NCI-H526 treated with DMSO at 0.1 percent for 48 hours (cell line): ENCODE measurements around the gene IL12RB2.

Experiments
- DNase-seq: peaks from one replicate; lab custom pipeline; 2025; lab: John Stamatoyannopoulos, UW

Gene IL12RB2, protein sequence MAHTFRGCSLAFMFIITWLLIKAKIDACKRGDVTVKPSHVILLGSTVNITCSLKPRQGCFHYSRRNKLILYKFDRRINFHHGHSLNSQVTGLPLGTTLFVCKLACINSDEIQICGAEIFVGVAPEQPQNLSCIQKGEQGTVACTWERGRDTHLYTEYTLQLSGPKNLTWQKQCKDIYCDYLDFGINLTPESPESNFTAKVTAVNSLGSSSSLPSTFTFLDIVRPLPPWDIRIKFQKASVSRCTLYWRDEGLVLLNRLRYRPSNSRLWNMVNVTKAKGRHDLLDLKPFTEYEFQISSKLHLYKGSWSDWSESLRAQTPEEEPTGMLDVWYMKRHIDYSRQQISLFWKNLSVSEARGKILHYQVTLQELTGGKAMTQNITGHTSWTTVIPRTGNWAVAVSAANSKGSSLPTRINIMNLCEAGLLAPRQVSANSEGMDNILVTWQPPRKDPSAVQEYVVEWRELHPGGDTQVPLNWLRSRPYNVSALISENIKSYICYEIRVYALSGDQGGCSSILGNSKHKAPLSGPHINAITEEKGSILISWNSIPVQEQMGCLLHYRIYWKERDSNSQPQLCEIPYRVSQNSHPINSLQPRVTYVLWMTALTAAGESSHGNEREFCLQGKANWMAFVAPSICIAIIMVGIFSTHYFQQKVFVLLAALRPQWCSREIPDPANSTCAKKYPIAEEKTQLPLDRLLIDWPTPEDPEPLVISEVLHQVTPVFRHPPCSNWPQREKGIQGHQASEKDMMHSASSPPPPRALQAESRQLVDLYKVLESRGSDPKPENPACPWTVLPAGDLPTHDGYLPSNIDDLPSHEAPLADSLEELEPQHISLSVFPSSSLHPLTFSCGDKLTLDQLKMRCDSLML

DNA sequence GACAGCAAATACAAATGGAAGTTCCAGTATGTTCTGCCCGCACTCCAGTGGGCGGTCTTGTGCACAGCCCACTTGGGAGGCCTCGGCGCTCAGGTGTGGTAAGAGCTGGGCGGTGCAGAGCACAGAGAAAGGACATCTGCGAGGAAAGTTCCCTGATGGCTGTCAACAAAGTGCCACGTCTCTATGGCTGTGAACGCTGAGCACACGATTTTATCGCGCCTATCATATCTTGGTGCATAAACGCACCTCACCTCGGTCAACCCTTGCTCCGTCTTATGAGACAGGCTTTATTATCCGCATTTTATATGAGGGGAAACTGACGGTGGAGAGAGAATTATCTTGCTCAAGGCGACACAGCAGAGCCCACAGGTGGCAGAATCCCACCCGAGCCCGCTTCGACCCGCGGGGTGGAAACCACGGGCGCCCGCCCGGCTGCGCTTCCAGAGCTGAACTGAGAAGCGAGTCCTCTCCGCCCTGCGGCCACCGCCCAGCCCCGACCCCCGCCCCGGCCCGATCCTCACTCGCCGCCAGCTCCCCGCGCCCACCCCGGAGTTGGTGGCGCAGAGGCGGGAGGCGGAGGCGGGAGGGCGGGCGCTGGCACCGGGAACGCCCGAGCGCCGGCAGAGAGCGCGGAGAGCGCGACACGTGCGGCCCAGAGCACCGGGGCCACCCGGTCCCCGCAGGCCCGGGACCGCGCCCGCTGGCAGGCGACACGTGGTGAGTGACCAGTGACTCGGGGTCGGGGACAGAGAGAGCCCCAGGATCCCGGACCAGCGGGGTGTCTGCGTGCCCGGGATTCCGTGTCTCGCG is at the start of gene IL12RB2:
Gene IL12RB2, plus strand, starts transcription at position 623 of the 810 bp plus-strand sequence. CDS start 12,496 bp downstream, outside the sequence.
- DNase-seq, result peak; percentile 58

DNA sequence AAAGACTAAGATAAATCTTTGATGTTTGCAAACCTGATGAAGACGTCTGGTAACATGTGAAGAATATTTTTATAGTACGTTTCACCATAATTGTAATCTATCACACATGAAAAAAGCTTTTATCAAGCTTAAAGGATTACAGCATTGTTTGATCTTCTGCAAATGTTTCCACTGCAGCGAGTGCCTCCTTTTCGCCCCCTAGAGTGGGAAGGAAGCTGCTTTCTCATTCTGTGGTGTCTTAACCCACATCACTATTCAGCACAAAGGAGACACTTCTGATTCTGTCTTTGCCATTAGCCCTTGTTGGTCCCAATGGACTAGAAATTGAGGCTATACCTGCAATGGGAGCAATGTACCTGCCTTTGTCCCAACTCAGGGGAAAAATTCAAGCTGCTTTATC is 46.0 kb upstream of the IL12RB2 start:
- no peak for DNase-seq

DNA sequence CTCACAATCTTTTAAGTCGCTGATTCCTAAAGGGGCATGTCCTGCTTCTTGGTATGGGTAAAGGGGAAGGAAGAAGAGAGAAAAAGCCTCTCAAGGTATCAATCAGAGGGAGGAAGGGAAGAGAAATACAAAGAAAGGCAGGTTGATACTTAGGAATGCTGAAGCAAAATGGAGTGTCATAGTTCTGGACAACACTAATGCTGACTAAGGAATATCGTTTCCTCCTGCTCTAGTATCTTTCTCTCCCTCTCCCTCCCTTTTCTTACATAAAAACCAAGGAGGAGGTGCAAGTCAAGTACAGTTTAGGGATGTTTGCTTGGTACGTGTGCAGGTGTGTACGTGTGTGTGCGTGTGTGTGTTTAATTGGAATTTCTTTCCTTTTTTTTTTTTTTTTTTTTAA is 44.9 kb upstream of the IL12RB2 start:
- DNase-seq, result no peak

DNA sequence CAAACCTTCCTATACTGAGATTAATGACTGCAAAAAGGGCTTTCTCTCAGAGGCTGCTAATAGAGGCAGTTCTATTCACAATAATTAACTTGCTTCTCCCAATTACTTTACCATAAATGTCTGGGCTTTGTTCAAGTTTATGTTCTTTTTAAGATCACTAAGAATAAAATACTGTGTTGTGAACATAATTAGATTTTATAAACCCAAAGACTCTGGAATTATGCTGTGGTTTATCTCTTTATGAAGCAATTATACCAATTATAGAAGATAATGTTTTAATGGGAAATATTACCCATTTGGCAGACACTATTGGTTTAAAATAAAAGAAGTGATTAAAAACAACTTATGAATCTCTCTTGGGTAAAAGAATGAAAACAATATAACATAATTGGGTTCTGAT is 43.5 kb upstream of the IL12RB2 start:
- no peak for DNase-seq

DNA sequence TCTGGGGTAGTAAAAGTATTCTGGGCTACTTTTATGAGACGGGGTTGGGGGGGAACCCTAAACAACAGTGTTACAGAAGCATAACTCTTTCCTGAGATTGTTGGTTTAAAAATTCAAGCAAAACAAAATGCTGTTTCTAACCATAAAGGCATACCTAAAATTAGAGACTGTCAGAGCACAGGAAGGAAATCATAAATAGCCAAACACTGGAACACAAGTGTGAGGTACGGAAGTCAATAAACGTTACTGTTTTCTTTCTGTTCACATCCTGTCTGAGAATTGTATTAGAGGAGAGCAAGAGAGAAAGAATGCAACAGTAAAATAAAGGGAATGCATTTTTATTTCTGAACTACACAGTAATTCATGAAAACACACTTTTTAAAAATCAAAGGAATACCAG is 42.8 kb upstream of the IL12RB2 start:
- DNase-seq, result no peak

DNA sequence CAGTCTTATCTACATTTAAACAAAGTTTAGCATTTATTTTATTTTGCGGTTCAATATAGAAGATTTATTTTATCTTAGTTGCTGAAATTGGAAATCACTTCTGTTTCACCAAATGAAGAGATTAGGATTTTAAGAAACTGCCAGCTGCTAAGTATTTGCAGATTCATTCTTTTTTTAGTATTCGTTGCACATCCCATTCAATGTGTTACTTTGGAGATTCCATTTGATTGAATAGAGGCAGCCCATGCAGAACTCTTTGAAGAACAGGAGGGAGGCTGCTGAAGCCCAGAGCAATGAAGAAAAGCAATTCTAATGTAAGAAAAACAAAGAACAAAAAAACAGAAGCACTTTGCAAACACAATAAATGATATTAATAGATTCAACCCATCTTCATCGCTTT is 38.6 kb upstream of the IL12RB2 start:
- no peak for DNase-seq

DNA sequence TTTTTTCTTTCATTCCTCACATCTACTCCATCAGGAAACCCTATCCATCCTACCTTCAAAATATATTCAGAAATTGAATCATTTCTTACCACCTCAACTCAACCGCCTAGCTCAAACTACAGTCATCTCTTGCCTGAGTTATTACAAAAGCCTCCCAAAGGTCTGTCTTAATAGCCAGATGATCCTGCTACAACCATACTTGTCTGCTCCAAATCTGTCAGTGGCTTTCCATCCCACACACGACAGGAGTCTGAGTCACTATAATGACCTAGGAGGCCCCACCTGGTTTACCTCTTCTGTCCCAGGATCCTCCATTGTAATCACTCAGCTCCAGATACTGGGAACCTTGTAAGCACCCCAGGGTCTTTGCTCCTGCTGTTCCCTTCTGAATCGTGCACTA is 37.1 kb upstream of the IL12RB2 start:
- no peak for DNase-seq

DNA sequence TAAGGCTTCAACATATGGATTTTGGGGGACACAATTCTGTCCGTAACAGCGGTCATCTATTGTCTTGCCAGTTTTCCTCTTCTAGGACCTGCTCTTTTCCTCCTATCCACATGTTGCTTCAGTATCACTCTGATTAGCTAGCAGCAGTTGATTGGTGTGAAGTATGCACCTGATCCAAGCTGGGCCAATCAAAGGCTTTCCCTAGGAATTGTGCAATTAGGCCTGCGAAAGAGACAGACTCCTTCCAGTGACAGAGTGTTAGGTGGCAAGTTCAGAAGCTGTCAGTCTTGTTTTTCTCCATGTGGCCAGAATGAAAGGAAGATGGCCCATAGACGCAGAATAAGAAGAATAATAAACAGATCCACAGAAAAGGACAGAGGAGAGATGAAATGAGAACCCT is 34.1 kb upstream of the IL12RB2 start:
- DNase-seq, result no peak

DNA sequence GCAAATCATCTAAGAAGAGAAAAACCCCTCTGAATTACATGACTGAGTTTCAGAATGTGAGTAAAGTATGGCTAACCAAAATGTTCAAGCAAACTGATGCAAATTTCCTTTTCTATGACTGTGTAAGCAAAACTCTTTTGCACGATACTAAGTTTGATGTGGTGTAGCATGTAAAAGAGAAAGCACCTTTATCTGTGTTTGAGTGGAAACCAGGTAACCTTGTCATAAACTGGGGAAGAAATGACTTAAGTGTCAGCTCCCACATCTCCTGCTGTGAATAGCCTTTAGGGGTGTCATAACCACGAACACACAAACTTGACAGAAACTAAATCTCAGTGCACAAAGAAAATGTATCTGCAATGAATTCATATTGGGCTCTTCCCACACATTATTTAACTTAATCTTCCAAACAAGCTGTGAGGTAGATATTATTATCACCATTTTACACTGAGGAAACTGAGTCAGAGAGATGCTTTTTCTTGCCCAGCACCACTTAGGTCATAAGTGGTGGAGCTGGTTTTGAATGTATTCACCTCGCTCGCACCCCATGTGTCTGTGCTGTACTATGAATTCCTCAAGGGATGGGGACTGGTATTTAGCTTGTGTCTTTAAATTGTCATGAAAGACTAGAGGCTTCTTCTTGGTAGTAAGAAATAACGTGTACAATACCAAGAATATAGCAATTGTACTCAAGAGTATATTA is 32.9 kb upstream of the IL12RB2 start:
- DNase-seq, result peak; percentile 32

DNA sequence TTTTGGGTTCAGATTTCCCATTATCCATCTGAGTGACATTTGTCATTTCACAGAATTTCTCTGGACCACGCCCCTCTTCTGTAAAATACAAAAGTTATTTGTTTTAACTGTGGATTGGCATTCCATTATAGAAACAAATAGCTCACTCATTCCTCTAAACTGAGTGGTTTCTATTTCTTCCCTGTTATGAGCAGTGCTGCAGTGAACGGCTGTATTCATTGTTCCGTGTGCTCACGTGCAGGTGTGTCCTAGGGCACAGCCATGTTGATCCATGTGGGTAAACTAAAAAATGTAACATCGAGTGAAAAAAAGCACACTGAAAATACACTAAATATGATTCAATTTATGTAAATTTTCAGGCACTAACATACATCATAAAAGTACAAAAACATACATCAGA is 27.0 kb upstream of the IL12RB2 start:
- no peak for DNase-seq

DNA sequence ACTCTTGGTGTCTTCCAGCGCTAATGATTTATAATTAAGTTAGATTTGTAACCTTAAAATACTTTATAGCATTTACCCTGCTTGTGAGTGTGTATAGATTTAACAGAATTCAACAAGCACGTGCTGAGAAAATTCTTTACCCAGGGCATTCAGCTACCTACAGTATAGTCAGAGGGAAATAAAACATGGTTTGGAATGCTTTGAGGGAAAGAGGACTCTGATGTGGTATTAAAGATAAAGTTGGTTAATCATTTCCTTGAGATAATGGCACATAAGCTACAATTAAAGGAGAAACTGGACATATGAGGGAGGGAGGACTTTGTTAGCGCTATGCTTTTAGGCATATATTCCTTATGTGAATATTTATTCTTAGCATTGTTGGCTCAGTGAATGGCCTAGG is 26.4 kb upstream of the IL12RB2 start:
- DNase-seq, result no peak

DNA sequence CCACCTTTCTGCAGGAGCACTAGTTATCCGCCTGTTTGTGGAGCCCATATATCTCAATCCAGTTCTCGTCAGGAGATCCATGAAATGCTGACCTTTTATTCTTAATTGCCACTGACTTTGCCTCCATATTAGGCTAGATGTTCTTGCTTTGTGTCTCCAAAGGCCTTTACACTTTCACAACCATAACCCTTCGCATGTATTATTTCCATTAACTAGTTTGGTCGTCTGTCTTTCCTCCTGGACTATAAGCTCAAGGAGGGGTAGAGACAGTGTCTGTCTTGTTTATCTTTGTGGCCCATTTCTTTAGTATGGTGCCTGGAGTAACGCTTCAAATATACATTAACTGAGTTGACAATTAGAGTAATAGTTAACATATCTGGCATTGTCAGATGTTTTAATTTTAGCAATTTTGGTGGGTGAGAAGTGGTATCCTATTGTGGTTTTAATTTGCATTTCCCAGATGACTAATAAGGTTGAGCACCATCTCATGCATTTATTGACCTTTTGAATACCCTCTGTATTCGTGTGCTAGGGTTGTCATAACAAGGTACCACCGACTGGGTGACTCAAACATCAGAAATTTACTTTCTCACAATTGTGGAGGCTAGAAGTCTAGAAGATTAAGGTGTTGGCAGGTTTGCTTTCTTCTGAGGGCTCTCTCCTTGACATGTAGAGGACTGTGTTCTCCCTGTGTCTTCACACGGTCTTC is 21.7 kb upstream of the IL12RB2 start:
- no peak for DNase-seq

DNA sequence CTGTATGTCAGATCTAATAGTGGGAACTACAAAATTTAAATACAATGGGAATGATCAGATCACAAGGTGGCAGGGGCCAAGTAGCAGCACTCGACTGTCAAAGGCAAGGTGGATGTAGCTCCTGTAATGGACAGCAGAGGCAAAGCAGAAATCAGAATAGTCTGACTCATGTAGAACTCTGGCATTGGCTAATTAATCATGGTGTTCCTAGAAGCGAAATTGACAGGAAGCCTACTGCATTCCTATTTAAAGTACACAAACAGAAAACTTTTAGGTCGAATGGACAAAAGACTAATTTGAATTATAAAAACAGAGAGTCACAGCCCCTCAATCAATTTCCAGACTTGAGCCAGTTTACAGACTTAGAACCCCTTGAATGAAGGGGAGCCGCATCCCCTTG is 17.4 kb upstream of the IL12RB2 start:
- DNase-seq, result no peak

DNA sequence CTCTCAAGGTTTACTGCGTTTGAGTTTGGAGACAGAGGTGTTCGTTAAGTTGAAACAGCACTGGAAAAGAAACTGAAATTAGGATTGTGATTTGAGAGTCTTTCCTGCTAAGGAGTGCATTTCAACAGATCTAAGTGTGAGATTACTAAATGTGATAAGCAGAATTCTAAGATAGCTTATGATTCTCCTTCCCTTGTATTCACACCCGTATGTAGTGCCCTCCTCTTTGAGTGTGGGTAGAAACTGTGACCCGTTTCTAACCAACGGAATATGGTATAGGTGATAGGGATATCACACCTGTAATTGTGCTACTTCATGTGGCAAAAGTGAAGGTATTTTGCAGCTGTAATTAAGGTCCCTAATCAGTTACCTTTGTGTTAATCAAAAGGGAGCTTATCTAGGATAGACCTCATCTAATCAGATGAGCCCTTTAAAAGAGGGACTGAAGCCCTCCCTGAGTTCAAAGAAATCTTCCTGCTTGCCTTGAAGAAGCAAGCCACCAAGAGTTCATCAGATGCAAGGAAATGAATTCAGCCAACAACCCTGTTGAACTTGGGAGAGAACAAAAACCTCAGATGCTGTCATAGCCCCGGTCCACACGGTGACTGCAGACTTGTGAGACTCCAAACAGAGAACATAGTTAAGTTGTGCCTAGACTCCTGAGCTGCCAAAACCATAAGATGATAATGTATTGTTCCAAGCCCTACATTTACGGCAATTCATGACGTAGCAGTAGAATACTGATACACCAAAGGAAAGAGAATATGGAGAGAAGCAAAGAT is 12.6 kb upstream of the IL12RB2 start:
- no peak for DNase-seq

DNA sequence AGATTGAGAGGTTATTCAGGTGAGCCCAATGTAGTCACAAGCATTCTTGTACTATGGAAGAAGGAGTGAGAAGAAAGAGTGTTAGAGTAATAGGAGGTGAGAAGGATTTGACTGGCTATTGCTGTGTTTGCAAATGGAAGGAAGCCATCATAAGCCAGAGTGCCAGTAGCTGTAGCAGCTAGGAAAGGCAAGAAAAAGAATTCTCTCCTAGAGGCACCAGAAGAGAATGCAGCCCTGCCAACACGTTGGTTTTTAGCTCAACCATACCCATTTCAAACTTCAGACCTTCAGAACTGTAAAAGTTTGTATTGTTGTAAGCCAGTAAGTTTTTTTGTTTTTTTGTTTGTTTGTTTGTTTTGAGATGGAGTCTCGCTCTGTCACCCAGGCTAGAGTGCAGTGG is 8.9 kb upstream of the IL12RB2 start:
- DNase-seq, result peak; percentile 17

DNA sequence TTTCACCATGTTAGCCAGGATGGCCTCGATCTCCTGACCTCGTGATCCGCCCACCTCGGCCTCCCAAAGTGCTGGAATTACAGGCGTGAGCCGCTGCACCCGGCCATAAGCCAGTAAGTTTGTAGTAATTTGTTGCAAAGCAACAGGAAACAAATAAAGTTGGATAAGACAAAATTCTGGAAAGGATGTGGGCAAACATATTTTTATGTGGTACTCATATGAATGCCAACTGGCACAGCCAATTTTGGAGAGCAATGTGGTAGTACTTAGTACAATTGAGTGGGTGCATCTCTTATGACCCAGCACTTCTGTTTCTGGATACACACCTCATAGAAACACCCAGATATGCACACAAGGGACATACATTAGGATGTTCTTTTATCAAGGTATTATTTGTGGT is 8.4 kb upstream of the IL12RB2 start:
- DNase-seq, result no peak

DNA sequence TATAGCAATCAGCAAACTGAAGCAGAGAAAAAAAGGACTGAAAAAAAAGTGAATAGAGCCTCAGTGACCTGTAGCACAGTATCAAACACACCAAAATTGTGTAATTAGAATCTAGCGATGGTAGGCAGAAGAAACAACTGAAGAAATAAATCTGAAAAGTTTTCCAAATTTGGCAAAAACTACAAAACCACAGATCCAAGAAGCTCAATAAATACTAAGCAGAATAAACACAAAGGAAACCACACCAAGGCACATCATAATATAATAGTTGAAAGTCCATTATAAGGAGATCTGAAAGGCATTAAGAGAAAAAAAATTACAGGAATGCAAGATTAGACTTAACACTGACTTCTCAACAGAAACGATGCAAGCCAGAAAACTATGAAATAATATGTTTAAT is 7.1 kb upstream of the IL12RB2 start:
- no peak for DNase-seq

DNA sequence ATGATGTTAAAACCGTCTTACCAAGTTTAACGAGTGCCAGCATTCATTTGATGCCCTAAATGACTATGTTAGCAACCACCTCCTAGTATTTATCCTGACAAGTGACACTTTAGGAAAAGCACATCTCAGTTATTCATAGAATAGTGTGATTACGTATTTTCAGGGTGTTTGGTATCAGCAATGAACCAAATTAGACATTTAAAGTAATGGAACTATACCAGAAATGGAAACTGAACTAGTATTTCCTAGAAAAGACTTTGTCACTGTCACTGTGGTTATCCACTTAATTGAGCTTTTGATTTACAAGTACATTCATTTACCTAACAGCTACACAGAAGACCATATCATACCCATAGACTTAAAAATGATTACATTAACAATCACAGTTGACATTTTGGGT is 3.6 kb upstream of the IL12RB2 start:
- no peak for DNase-seq

DNA sequence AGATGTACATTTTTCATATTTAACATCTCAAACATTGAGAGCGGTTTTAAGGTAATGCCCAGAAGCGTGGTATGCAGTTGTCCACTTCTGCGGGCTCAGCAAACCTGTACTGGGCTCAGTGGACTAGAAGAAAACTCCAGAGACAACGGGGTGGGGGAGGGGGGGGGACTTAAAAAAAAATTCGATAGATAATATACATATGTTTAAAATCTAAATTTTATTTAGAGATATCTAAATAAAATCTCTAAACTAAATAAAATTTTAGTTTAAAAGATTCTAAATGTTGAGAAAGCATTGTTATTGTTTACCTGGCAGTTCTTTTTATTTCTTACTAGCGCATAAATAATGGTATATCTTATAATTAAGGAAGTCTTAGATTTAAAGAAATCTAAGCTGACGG is 1.1 kb upstream of the IL12RB2 start:
- DNase-seq, result no peak

DNA sequence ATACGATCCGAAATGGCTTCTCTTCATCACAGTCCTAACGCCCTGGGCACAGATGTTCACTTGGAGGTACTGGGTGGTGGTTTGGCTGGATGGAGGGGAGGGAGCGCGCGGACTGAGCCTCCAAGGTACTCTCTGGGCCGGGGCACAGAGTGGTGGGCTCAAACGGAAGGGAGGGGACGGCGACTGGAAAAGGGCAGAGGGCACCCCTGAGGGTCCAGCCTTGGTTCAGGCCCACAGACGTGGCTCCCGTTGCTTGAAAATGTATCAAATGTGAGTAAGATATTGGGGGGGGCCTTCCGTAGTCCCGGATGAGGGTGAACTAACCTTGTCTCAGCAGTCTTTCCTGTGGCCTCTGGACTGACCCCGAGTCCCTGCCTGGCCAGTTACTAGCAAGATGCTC is 463 bp downstream of the IL12RB2 start:
- DNase-seq, result no peak
